Tongue (tissue), 2 donors: ENCODE measurements around the gene PDS5A. TPM values are rescaled to one million over a fixed set of nuclear protein-coding genes. Genes with fewer than 3 reads are reported as not detected.
"Not testable (repeated sequence)": the region's sequence is repeated elsewhere in the genome, so short reads cannot be mapped to it uniquely, and the experiment has no call there.

Experiments used
- DNase-seq: peaks from one replicate; pipeline ENCODE4 v3.0.0-alpha.2; 2015
- total RNA-seq: library from RNA; depleted of rRNA; stranded (reverse); fragments of >200 nt; gene quantifications from one replicate; pipeline ENCODE4 v1.2.3, GENCODE V29; 2014

The PDS5A gene
- total RNA-seq, 1 donor from 2014 or later: 55.0 TPM

- DNase-seq: no peak
These were observed 6.8 kb downstream of the PDS5A start for GRCh38 chr4:39970671-39971640.

GRCh38 chr4:39963656-39964055 lies 14.1 kb downstream of the PDS5A start:
- no peak for DNase-seq

GRCh38 chr4:39961311-39961877 lies 16.3 kb downstream of the PDS5A start:
- no peak for DNase-seq

GRCh38 chr4:39950861-39951481 lies 26.7 kb downstream of the PDS5A start:
- DNase-seq: no peak

GRCh38 chr4:39947963-39948362 lies 29.7 kb downstream of the PDS5A start:
- DNase-seq: no peak

GRCh38 chr4:39947417-39947816 lies 30.3 kb downstream of the PDS5A start:
- DNase-seq: no peak

GRCh38 chr4:39944245-39944644 lies 33.5 kb downstream of the PDS5A start:
- not testable (repeated sequence) for DNase-seq

GRCh38 chr4:39942507-39942906 lies 35.2 kb downstream of the PDS5A start:
- no peak for DNase-seq

GRCh38 chr4:39941682-39942217 lies 36.0 kb downstream of the PDS5A start:
- no peak for DNase-seq

GRCh38 chr4:39937683-39938268 lies 39.9 kb downstream of the PDS5A start:
- no peak for DNase-seq

- DNase-seq: no peak
These were observed 40.9 kb downstream of the PDS5A start for GRCh38 chr4:39936565-39937418.

- DNase-seq: peak; percentile 10
These were observed 43.8 kb downstream of the PDS5A start for GRCh38 chr4:39933671-39934590.

- no peak for DNase-seq
These were observed 44.8 kb downstream of the PDS5A start for GRCh38 chr4:39932776-39933402.

- DNase-seq: no peak
These were observed 46.2 kb downstream of the PDS5A start for GRCh38 chr4:39931441-39931901.

GRCh38 chr4:39928538-39928937 lies 49.2 kb downstream of the PDS5A start:
- no peak for DNase-seq

- no peak for DNase-seq
These were observed 53.7 kb downstream of the PDS5A start for GRCh38 chr4:39924014-39924413.

- no peak for DNase-seq
These were observed 55.3 kb downstream of the PDS5A start for GRCh38 chr4:39922399-39922798.

- DNase-seq: no peak
These were observed 64.2 kb downstream of the PDS5A start for GRCh38 chr4:39913471-39913870.

- DNase-seq: no peak
These were observed 67.6 kb downstream of the PDS5A start for GRCh38 chr4:39910064-39910463.

GRCh38 chr4:39908284-39908683 lies 69.4 kb downstream of the PDS5A start:
- DNase-seq: peak; percentile 41
